ENCODE results near the gene FARP2. TPM values are rescaled to one million over a fixed set of nuclear protein-coding genes. Genes with fewer than 3 reads are reported as not detected.

The FARP2 gene
- total RNA-seq, 4 donors from 2014 or later, result 26.8 to 37.9 (median 30.2) TPM

DNA sequence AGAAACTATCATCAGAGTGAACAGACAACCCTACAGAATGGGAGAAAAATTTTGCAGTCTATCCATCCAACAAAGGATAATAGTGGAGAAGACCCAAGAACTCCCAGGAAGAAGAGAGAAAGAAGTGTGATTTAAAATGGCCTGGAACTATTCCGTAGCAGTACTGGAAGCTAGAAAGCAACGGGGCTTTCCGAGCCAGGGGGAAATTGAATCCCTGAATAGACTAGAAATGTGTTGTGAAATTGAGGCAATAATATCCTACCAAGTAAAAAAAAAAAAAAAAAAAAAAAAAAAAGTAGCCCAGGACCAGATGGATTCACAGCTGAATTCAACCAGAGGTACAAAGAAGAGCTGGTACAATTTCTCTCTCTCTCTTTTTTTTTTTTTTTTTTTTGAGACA lies 69.3 kb downstream of the FARP2 start:
- Histone ChIP-seq H3K4me1 (no peaks in the 10 kb centered on the region), H3K36me3 (peaks cover 12 to 49% (median 41%) of the 10 kb centered on the region in 4 donors), H3K4me3 (no peak overlapping the region), H3K9me3 (peaks cover 0 to 8% (median 0%) of the 10 kb centered on the region in 4 donors), H3K27ac (replicated peaks in 1 of 4) (no peak overlapping the region), H3K27me3 (no peaks in the 10 kb centered on the region)
- DNase-seq (ENCODE audit: extremely low spot score), result no peak
- TF ChIP-seq, protein P1, sequence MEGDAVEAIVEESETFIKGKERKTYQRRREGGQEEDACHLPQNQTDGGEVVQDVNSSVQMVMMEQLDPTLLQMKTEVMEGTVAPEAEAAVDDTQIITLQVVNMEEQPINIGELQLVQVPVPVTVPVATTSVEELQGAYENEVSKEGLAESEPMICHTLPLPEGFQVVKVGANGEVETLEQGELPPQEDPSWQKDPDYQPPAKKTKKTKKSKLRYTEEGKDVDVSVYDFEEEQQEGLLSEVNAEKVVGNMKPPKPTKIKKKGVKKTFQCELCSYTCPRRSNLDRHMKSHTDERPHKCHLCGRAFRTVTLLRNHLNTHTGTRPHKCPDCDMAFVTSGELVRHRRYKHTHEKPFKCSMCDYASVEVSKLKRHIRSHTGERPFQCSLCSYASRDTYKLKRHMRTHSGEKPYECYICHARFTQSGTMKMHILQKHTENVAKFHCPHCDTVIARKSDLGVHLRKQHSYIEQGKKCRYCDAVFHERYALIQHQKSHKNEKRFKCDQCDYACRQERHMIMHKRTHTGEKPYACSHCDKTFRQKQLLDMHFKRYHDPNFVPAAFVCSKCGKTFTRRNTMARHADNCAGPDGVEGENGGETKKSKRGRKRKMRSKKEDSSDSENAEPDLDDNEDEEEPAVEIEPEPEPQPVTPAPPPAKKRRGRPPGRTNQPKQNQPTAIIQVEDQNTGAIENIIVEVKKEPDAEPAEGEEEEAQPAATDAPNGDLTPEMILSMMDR (IDR thresholded peaks at IDR 0.05), result no peak
- TF ChIP-seq POLR2AphosphoS5 (IDR thresholded peaks at IDR 0.05) (no peak), POLR2A (IDR thresholded peaks at IDR 0.05; ENCODE audit: low read depth) (no peak)
- intact Hi-C loops (cut with DNase I), result no loop called here
- WGBS, result 88% methylated on average over 3 of the region's 3 CpGs

DNA sequence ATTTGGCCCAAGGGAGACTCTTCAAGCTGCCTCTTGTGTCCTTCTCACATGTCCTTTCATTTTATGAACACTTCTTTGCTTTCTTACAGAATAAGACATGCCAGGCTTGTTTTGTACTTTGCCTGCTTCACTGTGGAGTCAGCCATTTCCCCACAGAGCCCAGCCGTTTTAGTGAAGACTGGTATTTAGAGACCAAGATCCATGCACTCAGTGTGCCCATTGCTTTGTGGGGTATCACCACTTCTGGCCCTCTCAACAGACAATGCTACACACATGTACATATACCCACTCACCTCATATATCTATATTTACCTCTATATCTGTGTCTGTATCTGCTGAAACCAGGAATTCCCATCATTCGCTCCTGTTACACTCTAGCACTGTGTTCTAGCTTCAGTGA lies 74.1 kb downstream of the FARP2 start:
- Histone ChIP-seq H3K9me3 (no peaks in the 10 kb centered on the region), H3K36me3 (peaks cover 18 to 77% (median 56%) of the 10 kb centered on the region in 4 donors), H3K4me1 (no peaks in the 10 kb centered on the region), H3K4me3 (no peak overlapping the region), H3K27ac (replicated peaks in 1 of 4) (no peak overlapping the region), H3K27me3 (no peaks in the 10 kb centered on the region)
- 95% methylated on average over 2 of the region's 2 CpGs for WGBS
- TF ChIP-seq, protein P1 (IDR thresholded peaks at IDR 0.05), result no peak
- TF ChIP-seq POLR2AphosphoS5 (IDR thresholded peaks at IDR 0.05), result no peak
- TF ChIP-seq EP300 (IDR thresholded peaks at IDR 0.05), result no peak
- TF ChIP-seq POLR2A (IDR thresholded peaks at IDR 0.05; ENCODE audit: low read depth), result no peak
- intact Hi-C loops (cut with DNase I), result no loop called here
- DNase-seq (ENCODE audit: extremely low spot score), result no peak

DNA sequence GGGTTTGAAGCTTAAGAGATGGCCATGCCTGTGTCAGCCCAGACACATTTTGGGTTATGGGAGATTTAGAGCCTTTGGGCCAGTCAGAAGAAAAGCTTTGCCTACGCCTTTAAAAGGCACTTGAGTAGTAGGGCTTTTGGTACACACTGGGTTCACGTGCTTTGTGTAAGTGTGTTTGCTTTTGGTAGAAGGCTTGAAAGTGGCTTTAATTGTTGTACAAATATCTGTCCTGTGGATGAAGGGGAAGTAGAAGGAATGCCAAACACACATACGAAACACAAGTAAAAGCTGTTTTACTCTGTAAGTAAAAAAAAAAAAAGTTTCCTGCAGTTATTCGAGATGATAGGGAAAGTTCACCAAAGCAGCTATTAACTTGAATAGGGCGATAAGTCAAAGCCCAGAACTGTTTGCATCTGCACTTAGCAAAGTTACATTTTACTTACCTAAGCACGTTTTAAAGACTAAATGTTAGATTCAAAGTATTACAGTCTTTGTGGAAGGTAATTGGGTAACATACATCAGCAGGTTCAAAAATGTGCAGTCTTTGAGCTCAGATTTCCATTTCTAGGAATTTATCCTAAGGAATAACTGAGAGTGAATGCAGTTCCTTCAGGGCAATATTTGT lies 76.9 kb downstream of the FARP2 start:
- Histone ChIP-seq H3K4me1 (no peaks in the 10 kb centered on the region), H3K9me3 (no peaks in the 10 kb centered on the region), H3K4me3 (no peak overlapping the region), H3K27me3 (no peaks in the 10 kb centered on the region), H3K27ac (replicated peaks in 1 of 4) (no peak overlapping the region), H3K36me3 (peaks cover 27 to 98% (median 74%) of the 10 kb centered on the region in 4 donors)
- intact Hi-C loops (cut with DNase I), result no loop called here
- TF ChIP-seq EP300 (IDR thresholded peaks at IDR 0.05) (no peak), POLR2A (IDR thresholded peaks at IDR 0.05; ENCODE audit: low read depth) (no peak), POLR2AphosphoS5 (IDR thresholded peaks at IDR 0.05) (no peak)
- TF ChIP-seq, protein P1 (IDR thresholded peaks at IDR 0.05), result no peak
- no peak for DNase-seq (ENCODE audit: extremely low spot score)
- WGBS, result 88% methylated on average over 6 of the region's 6 CpGs

DNA sequence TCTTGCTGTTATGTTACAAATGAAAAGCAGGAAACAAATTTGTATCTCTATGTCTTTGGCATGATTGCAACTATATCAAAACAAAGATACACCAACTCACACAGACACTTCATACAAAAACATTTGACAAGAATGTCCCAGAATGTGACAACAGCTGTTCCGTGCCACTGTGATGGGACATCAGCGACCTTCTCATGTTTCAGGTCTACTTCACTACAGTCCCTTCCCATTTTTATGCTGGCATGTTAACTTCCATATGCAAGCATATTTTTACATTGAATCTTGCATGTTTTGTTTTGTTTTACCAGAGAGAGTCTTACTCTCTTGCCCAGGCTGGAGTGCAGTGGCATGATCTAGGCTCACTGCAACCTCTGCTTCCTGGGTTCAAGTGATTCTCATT lies 81.1 kb downstream of the FARP2 start:
- Histone ChIP-seq H3K4me3 (no peak overlapping the region), H3K36me3 (peaks cover 28 to 99% (median 81%) of the 10 kb centered on the region in 4 donors), H3K27me3 (no peaks in the 10 kb centered on the region), H3K27ac (replicated peaks in 1 of 4) (no peak overlapping the region), H3K9me3 (no peaks in the 10 kb centered on the region), H3K4me1 (no peaks in the 10 kb centered on the region)
- DNase-seq (ENCODE audit: extremely low spot score), result no peak
- TF ChIP-seq, protein P1 (IDR thresholded peaks at IDR 0.05), result no peak
- no peak for TF ChIP-seq POLR2A (IDR thresholded peaks at IDR 0.05; ENCODE audit: low read depth)
- no peak for TF ChIP-seq EP300 (IDR thresholded peaks at IDR 0.05)
- TF ChIP-seq POLR2AphosphoS5 (IDR thresholded peaks at IDR 0.05), result no peak
- intact Hi-C loops (cut with DNase I), result no loop called here
- WGBS, result 96% methylated on average over 2 of the region's 2 CpGs

DNA sequence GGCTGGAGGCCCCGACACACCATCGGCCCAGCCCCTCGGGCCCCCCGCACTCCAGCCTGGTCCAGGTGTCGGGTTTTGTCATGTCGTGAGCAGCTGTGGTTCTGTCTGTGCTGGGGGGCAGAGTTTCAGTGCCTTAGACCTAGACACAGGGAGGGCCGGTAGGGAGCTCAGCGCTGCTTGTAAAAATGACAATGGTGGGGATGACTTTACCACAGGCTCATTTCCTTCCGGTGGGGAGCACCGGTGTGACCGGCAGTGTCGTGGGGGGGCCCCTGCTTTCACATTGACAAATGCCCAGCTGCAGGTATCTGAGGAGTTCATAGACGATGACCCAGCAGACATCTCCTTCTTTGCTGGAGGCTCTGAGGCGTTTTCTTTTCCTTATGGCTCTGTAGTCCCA lies 85.4 kb downstream of the FARP2 start:
- 92% methylated on average over 14 of the region's 14 CpGs for WGBS
- DNase-seq (ENCODE audit: extremely low spot score), result no peak
- no peaks in the 10 kb centered on the region for H3K9me3 ChIP-seq
- H3K27ac ChIP-seq (replicated peaks in 1 of 4), result no peak overlapping the region
- H3K36me3 ChIP-seq, result peaks cover 21 to 92% (median 81%) of the 10 kb centered on the region in 4 donors
- H3K4me1 ChIP-seq, result no peaks in the 10 kb centered on the region
- H3K27me3 ChIP-seq, result no peaks in the 10 kb centered on the region
- intact Hi-C loops (cut with DNase I), result no loop called here
- H3K4me3 ChIP-seq, result no peak overlapping the region
- no peak for TF ChIP-seq POLR2AphosphoS5 (IDR thresholded peaks at IDR 0.05)
- TF ChIP-seq, protein P1 (IDR thresholded peaks at IDR 0.05), result no peak
- no peak for TF ChIP-seq EP300 (IDR thresholded peaks at IDR 0.05)
- TF ChIP-seq POLR2A (IDR thresholded peaks at IDR 0.05; ENCODE audit: low read depth), result no peak

Measured in esophagus muscularis mucosa (tissue), 4 donors.